ENCODE results near the gene TRIOBP.

GRCh38 chr22:37647317-37647716 is 49.5 kb upstream of the TRIOBP start:
- TF ChIP-seq SOX6 (IDR thresholded peaks at IDR 0.05) (no peak), SOX6 (CRISPR knock-in tag; IDR thresholded peaks at IDR 0.05) (no peak), ZNF12 (CRISPR knock-in tag; IDR thresholded peaks at IDR 0.05) (no peak)
